Measurements from ENCODE around the gene C20orf204.

DNA sequence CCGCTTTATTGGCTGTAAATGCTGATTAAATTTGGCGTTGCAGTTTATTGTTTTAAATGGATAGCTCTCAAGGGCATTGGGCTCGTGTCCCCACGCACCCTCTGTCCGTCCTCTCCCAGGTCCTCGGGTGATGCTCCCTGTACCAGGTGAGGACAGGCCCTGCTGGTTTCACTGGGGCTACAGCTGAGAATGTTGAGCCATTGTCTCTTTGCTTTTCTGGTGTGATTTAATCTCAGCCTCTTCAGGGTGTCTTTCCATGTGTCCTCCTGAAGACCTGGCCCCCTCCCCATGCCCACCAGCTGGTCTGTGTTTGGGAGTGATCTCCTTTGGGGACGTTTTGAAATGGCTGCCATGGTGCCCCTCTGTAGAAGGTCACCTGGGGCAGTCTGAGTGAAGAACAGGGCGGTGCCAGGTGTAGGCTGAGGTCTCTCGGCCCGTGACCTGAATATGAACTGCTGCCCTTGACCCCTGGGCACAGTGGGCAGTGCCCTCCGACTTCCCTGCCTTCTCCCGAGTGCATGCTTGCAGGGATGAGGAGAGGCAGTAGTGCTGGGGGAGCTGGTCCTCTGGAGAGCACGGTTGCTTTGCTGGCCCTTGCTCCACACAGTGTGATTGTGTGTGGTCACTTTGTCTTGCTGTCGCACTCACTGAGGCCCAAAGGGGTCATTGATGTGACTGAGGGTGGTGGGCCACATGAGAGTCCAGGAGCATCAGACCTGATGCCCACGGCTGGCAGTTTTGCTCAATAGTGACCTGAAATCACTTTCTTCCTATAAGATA lies 12.4 kb upstream of the C20orf204 start:
- TF ChIP-seq CTCF (conservative IDR thresholded peaks at IDR 0.05) (no peak), ZFX (IDR thresholded peaks at IDR 0.05) (no peak)

Data from C4-2B (cell line).